GM18868 (cell line): ENCODE results near the gene WDR4.
"Not testable (repeated sequence)": the region's sequence is repeated elsewhere in the genome, so short reads cannot be mapped to it uniquely, and the experiment has no call there.

Experiments used
- ATAC-seq: cut with Tn5 transposase; IDR thresholded peaks from one replicate; pipeline ENCODE4 v1.9.1; 2021; ENCODE audit warnings: mild to moderate bottlenecking, moderate library complexity; ENCODE audit not compliant: unreplicated experiment

Gene WDR4

DNA sequence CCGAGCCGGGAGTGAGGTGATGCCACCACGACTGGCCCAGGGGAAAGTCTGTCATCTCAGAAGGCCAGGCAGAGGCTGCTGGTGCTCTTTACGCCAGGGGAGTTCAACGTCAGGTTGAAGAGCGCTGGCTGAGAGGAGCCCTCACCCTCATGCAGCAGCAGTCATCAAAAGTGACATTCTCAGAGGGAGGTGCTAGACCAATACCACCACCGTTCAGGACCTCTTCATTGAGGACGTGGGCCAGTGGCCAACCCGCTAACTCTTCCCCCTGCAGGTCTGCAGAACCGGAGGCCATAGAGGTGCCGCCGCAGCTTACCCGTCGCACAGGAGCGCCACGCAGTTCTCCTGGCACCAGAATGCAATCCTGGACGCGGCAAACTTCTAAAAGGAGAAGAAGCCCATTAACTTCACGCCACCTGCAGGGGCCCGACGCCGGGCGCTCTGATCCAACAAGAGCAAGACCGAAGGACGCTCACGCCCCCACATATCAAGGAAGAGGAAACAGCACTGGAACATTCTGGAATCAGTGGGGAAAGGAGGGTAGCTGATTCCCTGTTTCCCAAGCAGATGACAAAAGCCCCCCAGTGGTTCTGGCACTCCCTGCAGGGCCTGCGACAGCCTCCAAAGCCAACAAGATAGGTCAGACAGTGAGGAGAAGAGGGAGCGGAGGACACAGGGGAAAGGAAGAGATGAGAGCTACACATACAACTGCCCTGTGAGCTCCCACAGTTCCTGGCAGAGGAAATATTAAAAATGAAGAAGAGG, 24.9 kb downstream of the WDR4 start:
- no peak for ATAC-seq

DNA sequence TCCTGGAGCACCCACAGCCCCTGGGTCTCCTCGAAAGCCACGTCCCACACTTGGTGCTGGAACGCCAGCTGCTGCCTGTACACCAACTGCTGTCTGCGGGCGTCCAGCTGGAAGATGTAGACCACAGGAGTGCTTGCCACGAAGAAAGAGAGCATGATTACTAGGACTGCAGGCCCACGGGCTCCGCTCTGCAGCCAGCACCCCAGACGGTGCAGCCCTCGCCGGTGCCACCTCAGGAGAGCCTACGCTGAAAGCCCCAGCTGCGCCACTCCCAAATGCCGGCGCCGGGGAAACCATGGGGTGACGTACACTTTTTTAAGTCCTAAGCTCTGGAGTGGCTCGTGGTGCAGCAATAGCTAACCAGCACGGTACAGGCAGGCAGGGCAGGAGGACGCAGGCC, 25.7 kb downstream of the WDR4 start:
- no peak for ATAC-seq

DNA sequence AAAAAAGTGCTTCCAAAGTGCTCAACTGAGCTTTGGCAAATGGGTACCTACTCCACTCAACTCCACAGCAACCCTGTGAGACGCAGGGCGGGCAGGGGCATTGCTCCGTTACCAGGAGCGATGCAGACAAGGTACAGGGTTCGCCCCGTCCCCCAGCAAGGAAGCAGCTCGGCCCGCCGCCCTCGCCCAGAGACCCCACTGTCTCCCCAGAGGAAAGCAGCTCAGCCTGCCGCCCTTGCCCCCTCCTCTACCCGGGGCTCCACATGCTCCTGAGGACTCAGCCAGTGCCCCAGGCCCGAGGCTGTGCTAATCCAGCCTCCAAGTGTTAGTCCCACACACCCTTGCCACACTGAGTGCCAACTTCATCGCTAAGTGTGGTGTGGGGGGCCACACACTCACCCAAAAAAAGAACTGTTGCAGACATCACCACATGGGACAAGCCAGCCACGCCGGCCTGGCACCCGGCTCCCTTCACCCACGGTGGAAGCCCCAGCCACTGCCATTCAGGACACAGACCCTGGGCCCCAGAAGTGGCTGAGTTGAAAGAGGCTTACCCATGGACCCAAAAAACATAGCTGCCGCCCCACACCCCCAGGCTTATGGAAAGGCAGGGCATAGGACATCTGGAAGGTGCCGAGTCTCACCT, 26.3 kb downstream of the WDR4 start:
- no peak for ATAC-seq

DNA sequence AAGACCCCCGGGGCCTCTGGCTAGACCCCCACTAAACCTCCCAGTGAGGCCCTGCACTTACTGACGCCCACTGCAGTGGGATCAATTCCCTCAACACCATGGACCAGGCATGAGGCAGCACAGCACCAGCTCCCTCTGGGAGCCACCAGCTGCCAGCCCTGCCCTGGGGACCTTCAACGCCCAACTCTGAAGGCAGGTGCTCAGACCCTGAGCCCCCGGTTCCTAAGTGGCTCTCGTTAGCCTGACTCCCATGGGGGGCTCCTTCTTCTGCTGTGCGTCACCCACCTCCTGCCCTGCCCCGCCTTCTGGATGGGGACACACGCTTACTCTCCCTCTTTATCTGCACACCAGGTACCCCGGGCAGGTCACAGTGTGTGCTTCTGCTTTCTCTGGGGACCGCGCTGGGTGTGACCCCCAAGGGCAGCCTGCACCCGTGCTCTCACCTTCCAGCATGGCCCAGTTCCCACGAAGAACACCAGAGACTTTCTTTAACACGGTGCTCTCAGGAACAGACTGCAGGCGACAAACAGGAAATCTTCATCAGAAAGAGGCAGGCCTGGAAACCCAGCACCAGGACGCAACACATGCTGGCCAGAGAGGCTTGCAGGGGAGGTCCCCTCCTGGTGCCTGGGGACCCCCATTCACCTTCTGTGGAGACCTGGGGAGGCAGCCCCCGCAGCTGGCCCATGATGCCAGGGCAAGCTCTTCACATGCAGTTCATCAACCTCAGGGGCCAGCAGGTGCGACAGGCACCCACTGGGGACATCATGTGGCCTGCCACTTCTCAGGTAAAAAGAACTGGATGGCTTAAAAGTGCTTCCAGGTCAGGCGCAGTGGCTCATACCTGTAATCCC, 27.3 kb downstream of the WDR4 start:
- ATAC-seq: no peak

DNA sequence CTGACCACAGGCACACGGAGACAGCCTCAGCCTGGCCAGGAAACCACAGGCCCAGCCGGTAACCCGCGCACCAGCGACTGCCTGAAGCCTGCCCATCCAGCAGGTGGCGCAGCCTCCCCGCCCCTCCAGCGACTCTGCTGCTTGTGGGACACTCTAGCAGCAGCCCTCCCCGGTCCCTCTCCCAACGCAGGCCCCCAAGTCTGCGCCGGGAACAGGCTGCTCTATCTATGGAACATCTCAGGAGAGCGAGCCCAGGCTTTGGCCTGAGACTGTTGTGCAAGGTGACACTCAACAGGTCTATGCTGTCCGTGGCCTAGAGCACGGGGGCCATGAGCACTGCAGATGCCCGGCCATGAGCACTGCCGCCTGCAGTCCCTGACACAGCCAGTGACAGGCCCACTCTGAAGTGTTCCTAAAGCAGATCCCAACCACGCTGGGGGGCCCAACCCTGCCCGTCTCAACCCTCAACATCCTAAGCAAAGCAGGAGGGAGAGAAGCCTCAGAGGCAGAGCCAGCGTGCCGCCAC, 28.4 kb downstream of the WDR4 start:
- ATAC-seq: no peak

DNA sequence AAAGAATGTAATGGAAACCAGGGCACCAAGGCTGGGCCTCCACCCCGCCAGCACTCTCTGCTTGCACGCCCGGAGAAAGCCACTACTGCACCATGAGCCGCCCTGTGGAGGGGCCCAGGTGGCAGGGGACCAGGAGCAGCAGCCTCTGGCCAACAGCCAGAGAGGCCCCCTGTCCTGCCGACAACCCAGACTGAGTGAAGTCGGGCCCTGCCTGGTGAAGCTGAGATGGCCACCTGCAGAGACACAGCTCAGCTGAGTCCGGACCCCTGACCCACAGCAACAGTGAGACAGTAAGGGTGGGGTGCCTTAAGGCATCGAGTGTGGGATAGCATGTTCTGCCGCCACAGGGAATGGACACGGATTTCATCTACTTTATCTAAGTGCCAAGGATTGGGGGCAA, 28.9 kb downstream of the WDR4 start:
- no peak for ATAC-seq

DNA sequence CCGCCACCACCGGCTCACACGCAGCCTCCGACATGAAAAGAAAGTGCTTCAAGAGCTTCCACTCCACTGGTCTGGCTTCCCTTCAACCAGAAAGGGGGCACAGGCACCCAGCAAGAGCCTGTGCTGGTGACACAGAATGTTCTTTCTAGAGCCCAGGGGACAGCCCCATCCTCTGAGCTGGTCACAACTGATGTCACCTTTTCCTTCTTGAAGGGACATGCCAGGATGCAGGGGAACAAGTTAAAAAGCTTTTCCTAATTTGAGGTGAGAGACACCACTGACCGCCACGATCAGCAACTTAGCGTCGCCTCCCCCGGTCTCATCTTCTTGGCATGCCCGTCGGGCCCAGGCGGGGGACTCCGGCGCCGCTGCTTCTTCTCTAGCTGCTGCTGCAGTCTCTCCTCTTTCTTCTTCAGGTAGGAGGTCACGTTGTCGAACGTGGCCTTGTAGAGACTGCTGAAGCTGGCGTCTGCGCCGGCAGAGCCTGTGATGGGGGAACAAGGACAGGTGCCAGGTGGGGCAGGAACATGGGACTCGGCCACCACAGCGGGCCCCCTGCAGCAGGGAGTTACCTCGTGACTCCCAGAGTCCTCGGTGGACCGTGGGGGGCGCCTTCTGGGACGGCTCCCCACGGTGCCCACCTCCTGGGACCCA, 29.5 kb downstream of the WDR4 start:
- ATAC-seq: no peak

DNA sequence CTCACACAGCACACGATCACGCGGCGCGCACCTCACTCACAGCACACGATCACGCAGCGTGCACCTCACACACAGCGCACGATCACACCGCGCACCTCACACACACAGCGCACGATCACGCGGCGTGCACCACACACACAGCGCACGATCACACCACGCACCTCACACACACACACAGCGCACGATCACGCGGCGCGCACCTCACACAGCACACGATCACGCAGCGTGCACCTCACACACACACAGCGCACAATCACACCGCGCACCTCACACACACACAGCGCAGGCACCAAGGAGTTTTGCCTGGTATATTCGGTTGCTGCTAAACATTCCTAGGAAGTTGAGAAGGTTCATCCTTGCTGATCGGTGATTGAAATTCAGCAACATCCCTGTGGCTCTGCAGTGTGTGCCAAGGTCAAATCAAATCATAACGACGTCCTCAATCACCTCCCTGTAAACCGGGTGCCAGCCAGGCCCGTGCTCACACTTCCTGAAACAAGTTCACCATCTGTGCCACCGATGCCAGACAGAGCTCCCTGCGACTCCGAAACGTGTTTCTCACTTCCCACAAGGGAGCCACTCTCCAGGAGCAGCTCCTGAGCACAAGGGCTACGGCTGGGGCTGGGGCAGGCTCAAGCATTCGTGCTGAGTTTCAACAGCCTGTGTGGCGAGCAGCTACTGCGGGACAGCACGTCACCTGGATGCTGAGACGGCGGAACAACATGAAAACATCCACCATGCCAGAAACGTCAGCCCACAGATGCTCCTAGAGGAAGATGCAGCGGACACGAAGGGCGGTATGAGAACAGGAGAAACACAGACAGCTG, 30.2 kb downstream of the WDR4 start:
- no peak for ATAC-seq

DNA sequence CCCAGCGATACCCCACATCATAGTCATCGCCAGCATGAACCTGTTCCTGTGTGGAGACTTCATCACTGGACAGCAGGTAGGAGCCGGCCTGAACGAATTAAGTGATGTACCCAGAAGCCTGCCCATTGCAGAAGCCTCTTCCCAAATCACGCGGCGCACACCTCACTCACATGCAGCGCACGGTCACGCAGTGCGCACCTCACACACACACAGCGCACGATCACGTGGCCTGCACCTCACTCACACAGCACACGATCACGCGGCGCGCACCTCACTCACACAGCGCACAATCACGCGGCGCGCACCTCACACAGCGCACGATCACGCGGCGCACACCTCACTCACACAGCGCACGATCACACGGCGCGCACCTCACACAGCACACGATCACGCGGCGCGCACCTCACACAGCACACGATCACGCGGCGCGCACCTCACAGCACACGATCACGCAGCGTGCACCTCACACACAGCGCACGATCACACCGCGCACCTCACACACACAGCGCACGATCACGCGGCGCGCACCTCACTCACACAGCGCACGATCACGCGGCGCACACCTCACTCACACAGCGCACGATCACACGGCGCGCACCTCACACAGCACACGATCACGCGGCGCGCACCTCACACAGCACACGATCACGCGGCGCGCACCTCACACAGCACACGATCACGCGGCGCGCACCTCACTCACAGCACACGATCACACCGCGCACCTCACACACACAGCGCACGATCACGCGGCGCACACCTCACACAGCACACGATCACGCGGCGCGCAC, 31.0 kb downstream of the WDR4 start:
- ATAC-seq: not testable (repeated sequence)

DNA sequence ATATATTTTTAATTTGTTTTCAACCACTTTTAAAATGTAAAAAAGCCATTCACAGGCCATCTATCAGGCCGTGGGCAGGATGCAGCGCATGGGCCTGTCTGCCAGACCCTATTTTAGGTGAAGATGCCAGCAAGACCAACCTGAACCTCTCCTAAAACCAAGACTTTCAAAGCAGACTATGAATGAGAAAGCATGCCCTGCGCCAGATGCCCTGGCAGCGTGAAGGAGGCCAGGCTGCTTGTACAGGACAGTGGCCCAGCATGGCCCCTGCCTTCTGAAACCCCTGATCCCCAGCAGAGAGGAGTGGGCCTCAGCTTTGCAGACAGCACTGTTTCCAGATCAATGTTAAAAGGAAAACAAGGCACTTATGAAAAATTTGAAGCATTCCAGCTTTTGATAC, 31.6 kb downstream of the WDR4 start:
- ATAC-seq: no peak

DNA sequence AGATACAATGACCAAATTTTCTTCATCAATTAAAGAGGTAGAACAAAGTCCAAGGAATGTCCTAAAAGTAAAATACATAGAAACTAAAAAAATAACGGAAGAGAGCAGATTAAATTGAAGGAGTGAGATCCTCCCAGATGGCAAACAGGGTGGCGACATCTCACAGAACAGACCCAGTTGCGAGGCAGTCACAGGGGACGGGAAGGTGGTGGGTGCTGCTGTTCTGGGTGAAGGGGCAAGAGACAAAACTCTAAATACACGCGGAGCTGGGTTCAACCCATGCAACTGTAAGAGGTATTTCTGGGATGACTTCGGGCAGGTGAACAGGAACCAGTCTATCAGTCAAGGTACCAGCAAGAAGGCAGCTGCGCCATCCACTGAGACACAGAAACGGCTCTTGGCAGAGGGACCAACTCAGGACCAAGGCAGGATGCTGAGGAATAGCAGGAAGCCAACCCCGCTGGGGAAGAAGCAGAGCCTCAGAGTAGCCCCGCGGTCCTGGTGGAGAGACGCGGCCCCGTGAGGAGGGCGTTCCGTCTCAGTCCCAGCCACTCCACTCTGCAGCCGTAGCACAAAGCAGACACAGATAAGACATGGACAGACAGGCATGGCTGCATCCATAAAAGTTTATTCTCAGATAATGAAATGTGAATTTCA, 32.2 kb downstream of the WDR4 start:
- ATAC-seq: no peak

DNA sequence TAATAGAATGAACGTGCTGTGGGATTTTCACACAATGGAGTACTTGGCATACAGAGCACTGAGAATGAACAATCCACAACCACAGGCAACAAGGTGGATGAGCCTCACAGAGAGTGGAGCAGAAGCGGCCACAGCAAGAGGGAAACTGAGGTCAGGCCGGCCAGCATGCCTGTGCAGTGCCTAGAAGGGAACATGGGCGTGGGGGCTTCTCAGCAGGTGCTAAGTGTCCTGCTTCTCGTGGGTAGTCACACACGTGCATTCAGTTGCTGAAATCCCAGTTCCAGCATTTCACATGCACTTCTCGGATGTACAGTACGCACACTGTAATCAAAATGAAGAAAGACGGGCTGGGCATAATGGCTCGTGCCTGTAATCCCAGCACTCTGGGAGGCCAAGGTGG, 33.1 kb downstream of the WDR4 start:
- ATAC-seq: no peak

DNA sequence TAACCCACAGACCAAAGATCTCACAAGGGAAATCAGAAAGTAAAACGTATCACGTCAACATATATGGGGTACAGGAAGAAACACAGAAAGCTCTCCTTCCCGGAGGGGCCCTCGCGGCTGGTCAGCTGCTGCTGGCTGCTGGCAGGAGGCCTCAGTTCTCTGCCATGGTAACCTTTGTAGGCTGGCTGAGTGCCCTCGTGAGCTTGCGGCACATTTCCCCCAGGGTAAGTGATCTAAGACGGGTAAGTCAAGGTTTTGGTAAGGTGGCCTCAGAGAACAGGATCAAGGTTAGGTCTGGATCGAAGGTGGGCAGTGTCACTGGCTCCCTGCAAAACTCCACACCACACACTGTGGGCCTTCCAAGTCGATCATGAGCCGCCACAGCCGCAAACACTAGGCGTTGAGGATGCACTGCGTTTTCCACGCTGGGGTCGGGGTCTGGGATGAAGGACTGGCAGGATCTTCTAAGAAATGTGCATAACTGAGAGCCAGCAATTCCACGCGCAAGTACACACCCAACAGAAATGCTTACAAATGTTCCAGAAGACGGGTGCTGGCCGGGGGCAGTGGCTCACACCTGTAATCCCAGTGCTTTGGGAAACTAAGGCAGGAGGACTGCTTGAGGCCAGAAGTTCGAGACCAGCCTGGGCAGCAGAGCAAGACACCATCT, 33.9 kb downstream of the WDR4 start:
- no peak for ATAC-seq

DNA sequence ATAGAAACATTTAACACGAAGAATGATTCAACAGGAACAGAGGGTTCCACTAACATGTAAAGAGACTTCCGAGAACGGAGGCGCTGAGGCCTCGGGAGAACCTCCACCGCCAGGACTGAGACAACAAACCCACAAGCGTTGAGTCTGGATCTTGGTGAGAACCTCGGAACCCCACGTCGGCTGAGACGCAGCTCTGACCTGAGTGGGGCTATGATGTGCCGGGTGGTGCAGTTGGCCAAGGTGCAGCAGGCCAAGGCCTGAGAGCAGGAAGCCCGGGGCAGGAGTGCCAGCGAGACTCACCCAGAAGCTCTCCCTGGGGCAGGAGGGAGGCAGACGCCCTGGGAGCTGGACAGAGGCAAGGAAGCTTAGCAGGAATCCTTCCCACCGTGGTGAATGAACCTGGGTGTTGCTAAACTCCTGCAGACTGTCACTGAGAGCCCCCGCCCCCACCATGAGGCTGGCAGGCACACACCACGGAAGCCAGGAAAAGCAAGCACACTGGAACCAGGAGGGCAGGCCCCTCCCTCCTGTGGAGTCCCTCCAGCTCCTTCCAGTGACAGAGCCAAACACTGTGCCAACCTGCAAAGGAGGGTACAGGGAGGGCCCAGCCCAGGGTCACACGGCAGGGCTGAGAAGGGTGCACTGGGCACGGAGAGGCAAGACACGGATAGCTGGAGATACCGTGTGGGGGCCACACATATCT, 34.8 kb downstream of the WDR4 start:
- no peak for ATAC-seq

DNA sequence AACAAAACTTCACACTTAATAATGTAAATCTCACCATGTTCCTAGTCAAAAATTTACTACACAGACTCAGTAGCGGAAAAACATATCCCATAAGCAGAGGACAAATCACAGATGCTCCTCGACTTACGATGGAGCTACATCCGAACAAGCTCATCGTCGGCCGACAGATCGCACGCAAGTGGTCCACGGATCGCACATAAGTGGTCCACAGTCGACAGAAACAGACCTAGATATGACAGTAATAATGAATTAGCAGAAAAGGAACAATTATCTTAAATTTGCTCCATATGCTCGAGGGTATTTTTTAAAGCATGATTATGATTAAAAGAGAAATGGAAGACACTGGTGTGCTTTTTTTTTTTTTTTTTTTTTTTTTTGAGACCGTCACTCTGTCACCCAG, 36.3 kb downstream of the WDR4 start:
- no peak for ATAC-seq

DNA sequence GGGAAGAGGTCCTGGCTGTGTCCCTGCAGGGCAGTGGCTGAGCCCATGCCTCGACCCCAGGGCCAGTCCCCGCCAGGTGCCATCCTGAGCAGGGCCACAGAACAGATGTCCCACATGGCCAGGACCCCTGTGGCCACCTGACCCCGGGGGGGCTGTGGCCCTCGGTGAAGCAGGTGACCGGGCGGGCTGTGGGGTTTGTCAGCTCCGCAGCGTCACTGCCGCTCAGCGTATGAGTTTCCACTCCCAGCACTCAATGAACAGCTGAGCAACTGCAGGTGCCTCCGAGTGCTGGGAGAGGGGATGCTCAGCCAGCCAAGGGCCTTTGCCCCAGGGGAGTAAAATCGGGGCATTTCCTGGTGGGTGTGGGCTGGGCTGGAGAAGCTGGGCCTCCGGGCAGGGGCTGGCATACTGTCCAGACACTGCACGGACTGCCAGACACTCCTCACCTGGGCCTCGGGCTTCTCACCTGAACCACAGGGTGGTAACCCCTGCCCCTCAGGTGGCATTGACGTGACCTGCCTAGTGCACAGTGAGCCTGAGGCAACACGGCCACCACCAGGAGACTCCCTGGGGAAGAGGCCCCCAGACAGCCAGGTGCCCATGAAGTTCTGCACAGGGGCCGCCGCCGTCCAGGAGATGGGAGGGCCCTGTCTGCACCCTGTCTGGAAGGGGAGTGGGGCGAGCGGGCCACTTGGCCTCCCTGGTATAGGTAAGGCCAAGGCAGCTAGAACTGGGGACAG, 37.3 kb downstream of the WDR4 start:
- not testable (repeated sequence) for ATAC-seq
